Epithelial cell of alveolus of lung (primary cell): ENCODE data around the gene WDR43. TPM values are rescaled to one million over a fixed set of nuclear protein-coding genes. Genes with fewer than 3 reads are reported as not detected.

ENCODE experiments used
- total RNA-seq: library from RNA; depleted of rRNA; stranded (reverse); fragments of >200 nt; gene quantifications from 2 replicates; pipeline ENCODE4 v1.2.1, GENCODE V29; 2015

Gene WDR43
- total RNA-seq: 21.6 and 47.6 TPM in 2 replicates

GRCh38 chr2:28894470-28895188 lies at the start of gene WDR43:
Gene WDR43, plus strand, starts transcription at chr2:28894667. Its CDS starts 32 bp downstream, at chr2:28894699.

GRCh38 chr2:28870146-28870891 lies 24.1 kb upstream of the WDR43 start, which contains the start of gene TRMT61B:
Gene TRMT61B, minus strand, starts transcription at chr2:28870309. Its CDS starts 32 bp downstream, at chr2:28870277.

GRCh38 chr2:28981016-28981441 lies 86.6 kb downstream of the WDR43 start, which contains the start of gene TOGARAM2:
Gene TOGARAM2, plus strand, starts transcription at chr2:28981298. Its CDS starts 13,537 bp downstream, at chr2:28994835.

Other genes with a start within 250 kb of the WDR43 start
- gene PPP1CB, start 142.8 kb upstream of the WDR43 start, total RNA-seq: 103 and 131 TPM in 2 replicates
- 0.13 TPM in 1 of 2 replicates, not detected in the other for gene SPDYA, start 83.8 kb upstream of the WDR43 start, total RNA-seq
- gene TRMT61B, start 24.4 kb upstream of the WDR43 start, total RNA-seq: 6.9 and 13.7 TPM in 2 replicates
- gene TOGARAM2, start 86.6 kb downstream of the WDR43 start, total RNA-seq: 0.13 TPM in 1 of 2 replicates, not detected in the other
- not detected in 2 replicates for gene PCARE, start 179.9 kb downstream of the WDR43 start, total RNA-seq
- gene CLIP4, start 220.7 kb downstream of the WDR43 start, total RNA-seq: 14.4 and 19.8 TPM in 2 replicates